ACC112 (cell line): ENCODE results near the gene SLC6A18.
"Not testable (repeated sequence)": the region's sequence is repeated elsewhere in the genome, so short reads cannot be mapped to it uniquely, and the experiment has no call there.

ENCODE experiments used
- H2AFZ ChIP-seq: fragments of 200-600 bp; sonication (generic); one replicate; pipeline ENCODE4 v1.6.0; 2017; ENCODE audit warnings: antibody characterized with exemption, low read length; ENCODE audit not compliant: unreplicated experiment
- H3K27ac ChIP-seq: fragments of 200-600 bp; sonication (generic); 2 replicates; pipeline ENCODE4 v1.5.1; 2014; ENCODE audit warnings: low read depth, mild to moderate bottlenecking, antibody characterized with exemption, low read length, moderate library complexity
- H3K27me3 ChIP-seq: fragments of 200-600 bp; sonication (generic); 2 replicates; pipeline ENCODE4 v1.6.1; 2014; ENCODE audit warnings: mild to moderate bottlenecking, antibody characterized with exemption, low read length, moderate library complexity, mixed read lengths; ENCODE audit not compliant: insufficient read depth
- H3K36me3 ChIP-seq: fragments of 200-600 bp; sonication (generic); 2 replicates; pipeline ENCODE4 v1.6.1; 2016; ENCODE audit warnings: mild to moderate bottlenecking, antibody characterized with exemption, low read length, moderate library complexity, mixed read lengths; ENCODE audit not compliant: insufficient read depth
- H3K4me1 ChIP-seq: fragments of 200-600 bp; sonication (generic); one replicate; pipeline ENCODE4 v1.6.1; 2016; ENCODE audit warnings: low read length, mixed read lengths; ENCODE audit not compliant: insufficient read depth, unreplicated experiment, control insufficient read depth
- H3K4me3 ChIP-seq: fragments of 200-600 bp; sonication (generic); 2 replicates; pipeline ENCODE4 v1.5.1; 2014; ENCODE audit warnings: mild to moderate bottlenecking, low read depth, low read length
- H3K79me2 ChIP-seq: fragments of 200-600 bp; sonication (generic); one replicate; pipeline ENCODE4 v1.6.0; 2016; ENCODE audit warnings: low read length; ENCODE audit not compliant: control insufficient read depth, unreplicated experiment, insufficient read depth

Gene SLC6A18

DNA sequence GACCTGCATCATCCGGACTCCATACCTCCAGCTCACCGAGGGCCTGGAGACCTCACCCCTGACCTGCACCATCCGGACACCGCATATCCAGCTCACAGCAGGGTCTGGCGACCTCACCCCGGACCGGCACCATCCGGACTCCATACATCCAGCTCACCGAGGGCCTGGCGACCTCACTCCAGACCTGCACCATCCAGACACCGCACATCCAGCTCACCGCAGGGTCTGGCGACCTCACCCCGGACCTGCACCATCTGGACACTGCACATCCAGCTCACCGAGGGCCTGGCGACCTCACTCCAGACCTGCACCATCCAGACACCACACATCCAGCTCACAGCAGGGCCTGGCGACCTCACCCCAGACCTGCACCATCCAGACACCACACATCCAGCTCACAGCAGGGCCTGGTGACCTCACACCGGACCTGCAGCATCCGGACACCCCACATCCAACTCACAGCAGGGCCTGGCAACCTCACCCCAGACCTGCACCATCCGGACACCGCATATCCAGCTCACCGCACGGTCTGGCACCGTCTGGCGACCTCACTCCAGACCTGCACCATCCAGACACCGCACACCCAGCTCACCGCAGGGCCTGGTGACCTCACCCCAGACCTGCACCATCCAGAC is 59.3 kb downstream of the SLC6A18 start:
- not testable (repeated sequence) for H2AFZ ChIP-seq, H3K4me1 ChIP-seq, H3K36me3 ChIP-seq, H3K27ac ChIP-seq, H3K27me3 ChIP-seq, H3K4me3 ChIP-seq, H3K79me2 ChIP-seq

- Histone ChIP-seq H3K27me3 (no peaks in the 10 kb centered on the region), H3K4me1 (no peaks in the 10 kb centered on the region), H3K79me2 (no peaks in the 10 kb centered on the region), H3K27ac (no peak overlapping the region), H2AFZ (no peak overlapping the region), H3K4me3 (no peak overlapping the region), H3K36me3 (no peaks in the 10 kb centered on the region)
Measured at GRCh38 chr5:1285141-1285540, 60.0 kb downstream of the SLC6A18 start.

- Histone ChIP-seq H2AFZ (no peak overlapping the region), H3K36me3 (no peaks in the 10 kb centered on the region), H3K79me2 (no peaks in the 10 kb centered on the region), H3K27ac (no peak overlapping the region), H3K27me3 (no peaks in the 10 kb centered on the region), H3K4me3 (no peak overlapping the region), H3K4me1 (no peaks in the 10 kb centered on the region)
Measured at GRCh38 chr5:1285883-1286291, 60.7 kb downstream of the SLC6A18 start.

DNA sequence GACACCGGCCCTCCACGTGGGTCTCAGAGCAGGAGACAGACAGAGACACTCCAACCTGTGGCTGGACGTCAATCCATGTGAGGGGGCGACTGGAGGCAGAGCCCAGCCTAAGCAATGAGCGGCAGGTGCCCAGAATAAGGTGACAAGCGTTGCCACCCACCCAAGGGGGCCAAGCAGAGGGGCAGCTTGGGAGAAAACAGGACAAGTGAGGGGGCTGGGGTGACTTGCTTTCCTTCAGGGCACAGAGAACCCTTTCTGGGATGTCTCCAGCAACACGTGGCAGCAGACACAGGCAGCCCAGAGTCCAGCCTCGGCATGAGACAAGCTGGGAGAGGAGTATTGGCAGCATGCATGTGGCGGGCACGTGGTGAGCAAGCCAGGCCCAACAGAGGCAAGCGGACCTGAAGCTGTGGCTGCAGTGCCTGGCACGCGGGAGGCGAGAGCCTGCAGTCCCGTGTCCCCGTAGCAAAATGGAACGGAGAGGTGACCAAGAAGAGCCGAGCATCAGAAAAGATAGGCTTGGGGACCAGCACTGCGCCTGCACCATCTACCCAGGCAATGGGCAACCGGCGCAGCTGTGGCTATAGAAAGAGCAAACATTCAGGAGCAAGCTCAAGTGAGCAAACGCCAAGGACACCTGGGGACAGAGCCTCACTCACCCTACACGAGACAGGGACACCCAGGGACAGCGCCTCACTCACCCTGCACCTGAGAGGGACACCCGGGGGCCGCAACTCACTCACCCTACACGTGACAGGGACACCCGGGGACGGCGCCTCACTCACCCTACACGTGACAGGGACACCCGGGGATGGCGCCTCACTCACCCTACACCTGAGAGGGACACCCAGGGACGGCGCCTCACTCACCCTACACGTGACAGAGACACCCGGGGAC is 63.5 kb downstream of the SLC6A18 start:
- H3K79me2 ChIP-seq = no peaks in the 10 kb centered on the region

GRCh38 chr5:1289559-1289958 is 64.4 kb downstream of the SLC6A18 start:
- H3K27ac ChIP-seq, H3K4me1 ChIP-seq, H3K36me3 ChIP-seq, H3K79me2 ChIP-seq, H2AFZ ChIP-seq, H3K4me3 ChIP-seq: not testable (repeated sequence)
- H3K27me3 ChIP-seq = peaks cover 19% of the 10 kb centered on the region

More for the DNA sequence above, 63.5 kb downstream of the SLC6A18 start:
- Histone ChIP-seq H3K27me3 (peaks cover 11% of the 10 kb centered on the region), H3K36me3 (no peaks in the 10 kb centered on the region), H2AFZ (no peak overlapping the region), H3K4me3 (no peak overlapping the region), H3K27ac (no peak overlapping the region), H3K4me1 (no peaks in the 10 kb centered on the region)

DNA sequence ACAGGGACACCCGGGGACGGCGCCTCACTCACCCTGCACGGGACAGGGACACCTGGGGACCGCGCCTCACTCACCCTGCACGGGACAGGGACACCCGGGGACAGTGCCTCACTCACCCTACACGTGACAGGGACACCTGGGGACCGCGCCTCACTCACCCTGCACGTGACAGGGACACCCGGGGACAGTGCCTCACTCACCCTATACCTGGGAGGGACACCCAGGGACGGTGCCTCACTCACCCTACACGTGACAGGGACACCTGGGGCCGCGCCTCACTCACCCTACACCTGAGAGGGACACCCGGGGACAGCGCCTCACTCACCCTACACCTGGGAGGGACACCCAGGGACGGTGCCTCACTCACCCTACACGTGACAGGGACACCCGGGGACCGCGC is 65.8 kb downstream of the SLC6A18 start:
- H3K79me2 ChIP-seq, H3K4me1 ChIP-seq, H3K36me3 ChIP-seq, H2AFZ ChIP-seq, H3K27ac ChIP-seq, H3K4me3 ChIP-seq: not testable (repeated sequence)
- H3K27me3 ChIP-seq = peaks cover 33% of the 10 kb centered on the region

DNA sequence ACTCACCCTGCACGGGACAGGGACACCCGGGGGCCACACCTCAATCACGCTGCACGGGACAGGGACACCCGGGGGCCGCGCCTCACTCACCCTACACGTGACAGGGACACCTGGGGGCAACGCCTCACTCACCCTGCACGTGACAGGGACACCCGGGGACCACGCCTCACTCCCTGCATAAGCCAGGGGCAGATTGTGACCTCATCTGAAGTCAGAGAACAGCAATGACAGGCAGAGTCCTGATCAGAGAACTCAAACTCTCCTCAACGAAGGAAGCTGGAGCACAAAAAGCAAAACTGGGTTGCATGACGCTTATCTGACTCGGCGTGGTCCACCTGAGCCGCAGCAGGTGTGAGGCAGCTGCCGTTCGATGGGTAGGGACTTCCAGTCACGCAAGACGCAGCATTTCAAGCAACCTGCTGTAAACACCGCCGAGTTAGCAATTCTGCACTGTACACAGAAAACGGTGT is 66.5 kb downstream of the SLC6A18 start:
- Histone ChIP-seq H2AFZ (no peak overlapping the region), H3K4me3 (no peak overlapping the region), H3K4me1 (no peaks in the 10 kb centered on the region), H3K36me3 (no peaks in the 10 kb centered on the region), H3K27ac (no peak overlapping the region), H3K79me2 (no peaks in the 10 kb centered on the region), H3K27me3 (peaks cover 40% of the 10 kb centered on the region)

- no peak overlapping the region for H3K4me3 ChIP-seq
- H3K27ac ChIP-seq = no peak overlapping the region
- H3K27me3 ChIP-seq = peaks cover 44% of the 10 kb centered on the region
- no peaks in the 10 kb centered on the region for H3K36me3 ChIP-seq
- no peaks in the 10 kb centered on the region for H3K4me1 ChIP-seq
- no peak overlapping the region for H2AFZ ChIP-seq
- no peaks in the 10 kb centered on the region for H3K79me2 ChIP-seq
Measured at GRCh38 chr5:1292139-1292538, 67.0 kb downstream of the SLC6A18 start.

GRCh38 chr5:1292846-1293415 is 67.8 kb downstream of the SLC6A18 start:
- no peak overlapping the region for H3K4me3 ChIP-seq
- H3K27me3 ChIP-seq = peaks cover 48% of the 10 kb centered on the region
- H3K36me3 ChIP-seq = no peaks in the 10 kb centered on the region
- no peak overlapping the region for H3K27ac ChIP-seq
- no peak overlapping the region for H2AFZ ChIP-seq
- H3K79me2 ChIP-seq = no peaks in the 10 kb centered on the region
- no peaks in the 10 kb centered on the region for H3K4me1 ChIP-seq

- H2AFZ ChIP-seq = no peak overlapping the region
- H3K27ac ChIP-seq = no peak overlapping the region
- no peaks in the 10 kb centered on the region for H3K36me3 ChIP-seq
- H3K4me1 ChIP-seq = no peaks in the 10 kb centered on the region
- no peak overlapping the region for H3K4me3 ChIP-seq
- no peaks in the 10 kb centered on the region for H3K79me2 ChIP-seq
- peaks cover 55% of the 10 kb centered on the region for H3K27me3 ChIP-seq
Measured at GRCh38 chr5:1293416-1294205, 68.4 kb downstream of the SLC6A18 start.
